ENCODE results near the gene RYR1. TPM values are rescaled to one million over a fixed set of nuclear protein-coding genes. Genes with fewer than 3 reads are reported as not detected.
"Not testable (repeated sequence)": the region's sequence is repeated elsewhere in the genome, so short reads cannot be mapped to it uniquely, and the experiment has no call there.

The RYR1 gene
- total RNA-seq, 1 donor from 2014 or later = 231 TPM

DNA sequence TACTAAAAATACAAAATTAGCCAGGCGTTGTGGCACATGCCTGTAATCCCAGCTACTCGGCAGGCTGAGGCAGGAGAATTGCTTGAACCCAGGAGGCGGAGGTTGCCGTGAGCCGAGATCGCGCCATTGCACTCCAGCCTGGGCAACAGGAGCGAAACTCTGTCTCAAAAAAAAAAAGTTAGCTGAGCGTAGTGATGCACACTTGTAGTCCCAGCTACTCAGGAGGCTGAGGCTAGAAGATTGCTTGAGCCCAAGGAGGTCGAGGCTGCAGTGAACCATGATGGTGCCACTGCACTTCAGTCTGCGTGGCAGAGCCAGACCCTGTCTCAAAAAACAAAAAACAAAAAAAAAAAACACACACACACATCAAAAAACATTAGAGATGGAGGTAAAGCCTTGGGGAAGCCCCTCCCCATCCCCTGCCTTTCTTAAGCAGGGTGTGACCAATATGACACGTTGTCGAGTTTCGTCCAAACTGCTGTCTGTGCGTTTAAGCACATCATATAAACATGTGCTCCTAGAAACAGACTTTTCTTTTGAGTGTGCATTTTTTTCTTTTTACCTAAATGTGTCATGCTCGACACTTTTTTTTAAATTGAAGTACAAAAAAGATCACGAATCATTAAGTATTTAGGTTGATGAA, 6.3 kb upstream of the RYR1 start:
- DNase-seq = not testable (repeated sequence)

GRCh38 chr19:38429055-38429810, 4.3 kb upstream of the RYR1 start:
- DNase-seq = no peak

- no peak for DNase-seq
Measured at GRCh38 chr19:38429811-38430156, 3.7 kb upstream of the RYR1 start.

DNA sequence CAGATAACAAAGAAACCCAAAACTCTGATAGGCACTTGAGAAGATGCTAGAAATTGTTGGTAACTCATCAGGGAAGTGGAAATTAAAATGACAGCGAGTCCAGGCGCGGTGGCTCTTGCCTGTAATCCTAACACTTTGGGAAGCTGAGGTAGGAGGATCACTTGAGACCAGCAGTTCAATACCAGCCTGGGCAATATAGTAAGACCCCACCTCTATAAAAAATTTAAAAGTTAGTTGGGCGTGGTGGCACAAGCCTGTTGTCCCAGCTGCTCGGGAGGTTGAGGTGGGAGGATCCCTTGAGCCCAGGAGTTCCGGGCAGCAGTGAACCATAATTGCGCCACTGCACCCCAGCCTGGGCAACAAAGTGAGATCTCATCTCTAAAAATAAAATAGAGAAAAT, 2.6 kb upstream of the RYR1 start:
- no peak for DNase-seq

DNA sequence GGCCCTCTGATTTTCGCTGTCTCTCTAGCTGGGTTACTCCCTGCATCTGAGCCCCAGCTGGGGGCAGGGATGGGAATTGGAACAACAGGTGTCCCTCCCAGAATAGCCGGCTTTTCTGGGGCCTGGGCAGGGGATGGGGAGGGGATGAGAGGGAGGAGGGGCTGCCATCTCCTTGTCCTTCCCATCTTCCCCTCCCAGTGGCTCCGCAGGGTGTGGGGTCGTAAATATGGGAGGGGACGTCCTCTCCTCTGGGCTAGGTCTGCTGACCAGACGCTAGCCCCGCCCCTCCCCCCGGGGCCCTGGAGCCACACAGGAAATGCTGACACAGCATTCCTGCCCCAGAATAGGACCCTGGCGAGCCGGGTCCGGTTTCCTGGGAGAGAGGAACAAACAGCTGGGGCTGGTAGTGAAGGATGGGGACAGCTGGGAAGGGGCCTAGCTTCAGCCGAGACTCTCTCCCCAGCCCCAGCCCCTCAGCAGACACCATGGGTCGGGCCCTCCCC, 1.1 kb downstream of the RYR1 start:
- peak; percentile 97 for DNase-seq

DNA sequence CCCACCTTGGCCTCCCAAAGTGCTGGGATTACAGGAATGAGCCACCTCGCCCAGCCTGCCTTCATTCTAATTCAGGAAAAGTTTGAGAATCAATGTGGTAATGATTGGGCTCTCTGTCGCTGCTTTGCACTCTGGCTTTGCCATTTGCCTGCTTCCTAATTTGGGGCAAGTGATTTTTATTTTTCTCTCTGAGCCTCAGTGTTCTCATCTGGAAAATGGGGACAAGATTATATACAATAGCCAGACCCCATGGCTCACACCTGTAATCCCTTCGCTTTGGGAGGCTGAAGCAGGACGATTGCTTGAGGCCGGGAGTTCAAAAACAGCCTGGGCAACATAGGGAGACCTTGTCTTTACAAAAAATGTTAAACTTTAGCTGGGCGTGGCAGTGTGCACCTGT, 3.8 kb downstream of the RYR1 start:
- DNase-seq = no peak

DNA sequence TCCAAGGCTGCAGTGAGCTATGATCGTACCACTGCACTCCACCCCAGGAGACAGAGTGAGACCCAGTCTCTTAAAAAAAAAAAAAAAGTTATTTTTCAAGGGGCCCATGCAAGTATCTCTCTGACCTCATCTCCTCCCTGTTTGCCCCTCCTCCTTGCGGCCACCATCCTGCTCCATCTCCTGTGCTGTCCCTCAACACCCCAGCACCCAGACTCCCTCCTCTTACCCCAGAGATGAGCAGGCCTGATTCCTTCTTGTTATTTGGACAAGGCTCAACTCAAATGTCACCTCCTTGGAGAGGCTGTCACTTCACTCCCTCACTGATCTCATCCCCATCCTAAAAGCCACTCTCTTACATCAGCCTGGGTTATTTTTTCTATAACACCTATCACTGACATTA, 4.4 kb downstream of the RYR1 start:
- no peak for DNase-seq

DNA sequence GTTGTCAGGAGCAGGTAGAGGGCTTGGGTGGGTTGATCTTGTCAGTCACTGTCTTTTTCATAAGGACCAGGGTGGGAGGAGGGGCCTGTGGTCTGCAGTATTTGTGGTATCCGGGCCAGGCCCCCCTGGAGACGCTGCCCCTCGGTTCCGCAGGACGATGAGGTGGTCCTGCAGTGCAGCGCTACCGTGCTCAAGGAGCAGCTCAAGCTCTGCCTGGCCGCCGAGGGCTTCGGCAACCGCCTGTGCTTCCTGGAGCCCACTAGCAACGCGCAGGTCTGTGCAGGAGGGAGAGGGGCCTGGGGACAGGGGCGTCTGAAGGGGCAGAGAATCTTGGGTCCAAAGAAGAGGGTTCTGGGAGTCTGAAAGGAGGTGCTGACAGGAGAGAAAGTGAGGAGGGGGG, 7.1 kb downstream of the RYR1 start:
- DNase-seq = no peak

DNA sequence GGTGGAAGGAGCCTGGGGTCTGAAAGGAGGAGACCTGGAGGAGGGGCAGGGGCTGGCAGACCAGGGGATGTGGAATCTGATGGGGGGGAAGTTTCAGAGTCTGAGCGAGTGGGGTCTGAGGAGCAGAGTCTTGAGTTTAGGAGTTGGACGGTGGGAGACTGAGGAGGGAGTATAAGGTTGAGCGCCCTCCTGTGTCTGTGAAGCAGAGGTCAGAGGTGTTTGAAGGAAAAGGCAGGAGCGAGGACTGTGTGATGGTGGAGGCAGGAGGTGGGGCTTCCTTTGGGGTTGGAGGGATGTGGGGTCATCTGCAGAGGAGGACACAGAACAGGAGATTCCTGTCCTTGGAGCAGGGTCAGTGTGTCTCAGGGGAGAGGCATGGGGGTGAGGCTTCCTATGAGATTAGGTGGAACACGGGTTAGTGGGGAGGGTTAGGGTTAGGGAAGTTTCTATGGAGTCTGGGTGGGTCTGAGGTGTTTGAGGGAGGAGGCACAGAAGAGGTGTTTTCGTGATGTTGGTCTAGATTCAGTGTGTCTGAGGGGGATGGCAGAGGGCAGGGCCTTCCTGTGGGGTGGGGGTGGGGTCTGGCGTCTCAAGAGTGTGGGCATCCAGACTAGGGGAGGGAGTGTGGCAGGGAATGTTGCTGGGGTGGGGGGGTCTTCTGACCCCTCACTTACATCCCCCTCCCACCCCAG, 8.3 kb downstream of the RYR1 start:
- DNase-seq = no peak

GRCh38 chr19:38442736-38443135, 9.2 kb downstream of the RYR1 start:
- no peak for DNase-seq

DNA sequence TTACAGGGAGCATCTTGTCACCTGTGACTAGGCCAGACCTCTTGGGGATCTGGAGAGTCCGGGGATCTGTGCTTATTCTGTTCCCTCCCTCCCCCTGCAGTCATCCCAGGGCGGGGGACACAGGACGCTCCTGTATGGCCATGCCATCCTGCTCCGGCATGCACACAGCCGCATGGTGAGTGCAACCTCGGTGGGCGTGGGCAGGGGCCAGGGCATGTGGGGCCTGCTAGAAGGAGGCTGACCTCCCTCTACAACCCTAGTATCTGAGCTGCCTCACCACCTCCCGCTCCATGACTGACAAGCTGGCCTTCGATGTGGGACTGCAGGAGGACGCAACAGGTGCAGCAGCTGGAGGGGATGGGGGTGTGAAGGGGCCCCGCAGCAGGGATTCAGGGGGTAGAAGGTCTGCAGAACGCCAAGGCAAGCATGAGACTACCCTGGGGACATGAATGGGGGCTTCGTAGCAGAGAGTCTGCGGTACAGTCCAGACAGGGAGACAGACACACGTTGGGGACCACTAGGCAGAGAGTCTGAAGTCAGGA, 10.0 kb downstream of the RYR1 start:
- DNase-seq = peak; percentile 18

DNA sequence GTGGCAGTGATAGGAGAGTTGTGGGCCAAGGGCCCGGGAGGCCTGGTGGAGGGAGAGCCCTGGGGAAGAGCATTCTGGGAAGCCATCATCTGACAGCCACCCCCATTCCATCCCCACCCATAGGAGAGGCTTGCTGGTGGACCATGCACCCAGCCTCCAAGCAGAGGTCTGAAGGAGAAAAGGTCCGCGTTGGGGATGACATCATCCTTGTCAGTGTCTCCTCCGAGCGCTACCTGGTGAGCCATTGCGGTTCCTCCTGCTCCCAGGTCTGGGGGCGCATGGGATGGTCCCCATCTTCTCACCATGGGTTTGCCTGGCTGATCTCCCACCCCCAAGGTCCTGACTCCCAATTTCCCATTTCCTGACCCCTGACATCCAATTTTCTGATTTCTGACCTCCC, 10.5 kb downstream of the RYR1 start:
- no peak for DNase-seq

DNA sequence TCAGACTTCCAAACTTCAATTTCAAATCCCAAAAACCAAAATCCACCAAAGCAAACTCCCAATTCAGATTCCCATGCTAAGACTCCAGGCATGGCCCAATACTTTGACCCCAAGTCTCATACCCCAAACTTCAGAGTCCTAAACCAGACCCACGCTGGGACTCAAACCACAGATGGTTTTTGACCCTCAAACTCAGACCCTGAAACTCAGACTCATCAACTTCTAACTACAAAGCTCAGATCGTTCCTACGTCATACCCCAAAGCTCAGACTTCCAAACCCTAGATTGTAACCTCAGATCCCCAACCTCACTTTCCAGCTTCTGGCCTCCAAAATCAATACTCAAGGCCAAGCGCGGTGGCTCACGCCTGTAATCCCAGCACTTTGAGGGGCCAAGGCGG, 11.9 kb downstream of the RYR1 start:
- no peak for DNase-seq

GRCh38 chr19:38448225-38448624, 14.7 kb downstream of the RYR1 start:
- DNase-seq = no peak

GRCh38 chr19:38449518-38449917, 16.0 kb downstream of the RYR1 start:
- DNase-seq = no peak

- no peak for DNase-seq
Measured at GRCh38 chr19:38451036-38451435, 17.5 kb downstream of the RYR1 start.

DNA sequence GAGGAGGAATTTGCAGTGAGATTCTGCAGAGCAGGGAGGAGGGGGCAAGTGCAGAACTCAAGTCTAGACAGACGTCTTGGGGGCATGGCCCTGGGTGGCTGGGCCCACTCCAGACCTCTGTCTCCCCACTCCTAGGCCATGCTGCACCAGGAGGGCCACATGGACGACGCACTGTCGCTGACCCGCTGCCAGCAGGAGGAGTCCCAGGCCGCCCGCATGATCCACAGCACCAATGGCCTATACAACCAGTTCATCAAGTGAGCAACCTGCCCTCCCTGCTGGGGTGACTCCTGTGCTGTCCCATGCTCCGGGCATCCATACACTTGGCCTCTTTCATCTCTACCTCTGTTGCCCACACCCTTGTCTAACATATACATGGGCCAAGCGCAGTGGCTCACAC, 18.1 kb downstream of the RYR1 start:
- no peak for DNase-seq

DNA sequence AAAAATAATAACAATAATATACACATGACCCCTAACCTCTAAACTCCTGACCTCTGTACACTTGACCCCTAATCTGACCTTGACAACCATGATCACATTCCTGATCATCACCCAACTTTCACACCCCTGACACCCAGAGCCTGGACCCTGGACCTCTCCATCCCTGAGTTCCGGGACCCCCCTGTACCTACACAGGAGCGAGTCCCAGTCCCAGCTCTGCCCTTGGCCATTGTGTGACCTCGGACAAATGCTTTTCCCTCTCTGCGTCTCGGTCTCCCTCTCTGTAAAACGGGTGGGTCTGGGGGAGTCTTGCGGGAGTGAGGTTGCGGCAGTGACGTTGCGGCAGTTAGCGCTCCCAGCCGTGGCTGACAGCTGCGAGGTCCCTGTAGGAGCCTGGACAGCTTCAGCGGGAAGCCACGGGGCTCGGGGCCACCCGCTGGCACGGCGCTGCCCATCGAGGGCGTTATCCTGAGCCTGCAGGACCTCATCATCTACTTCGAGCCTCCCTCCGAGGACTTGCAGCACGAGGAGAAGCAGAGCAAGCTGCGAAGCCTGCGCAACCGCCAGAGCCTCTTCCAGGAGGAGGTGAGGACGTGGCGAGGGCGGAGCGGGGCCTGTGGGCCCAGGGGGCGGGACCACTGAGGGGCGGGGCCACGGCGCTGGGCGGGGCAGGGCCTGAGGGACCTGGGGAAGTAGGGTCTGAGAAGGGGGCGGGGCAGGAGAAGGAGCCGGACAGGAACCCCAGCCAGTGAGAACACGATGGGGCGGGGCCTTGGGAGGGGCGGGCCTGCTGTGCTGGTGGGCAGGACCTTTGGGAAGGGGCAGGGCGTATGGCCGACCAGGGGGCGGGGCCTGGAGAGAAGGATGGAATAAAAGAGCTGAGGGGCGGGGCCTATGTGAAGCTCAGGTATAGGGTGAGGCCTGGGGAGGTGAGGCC, 19.2 kb downstream of the RYR1 start:
- DNase-seq = peak; percentile 19

DNA sequence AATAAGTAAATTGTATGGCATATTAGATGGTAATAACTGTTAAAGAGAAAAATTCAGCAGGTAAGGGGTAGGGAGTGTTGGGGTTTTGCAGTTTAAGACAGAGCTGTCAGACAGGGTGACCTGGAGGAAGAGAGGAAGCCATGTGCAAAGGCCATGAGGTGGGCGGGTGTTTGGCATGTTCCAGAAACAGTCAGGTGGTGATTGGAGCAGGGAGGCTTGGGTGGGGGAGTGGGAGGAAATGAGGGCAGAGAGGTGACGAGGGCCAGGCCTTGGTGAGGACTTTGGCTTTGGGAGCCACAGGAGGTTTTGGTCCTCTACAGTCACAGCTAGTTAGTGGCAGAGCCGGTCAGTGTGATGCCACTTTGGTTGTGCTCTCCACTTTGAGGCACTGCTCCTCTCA, 20.1 kb downstream of the RYR1 start:
- DNase-seq = no peak

GRCh38 chr19:38455031-38455430, 21.5 kb downstream of the RYR1 start:
- DNase-seq = peak; percentile 67

DNA sequence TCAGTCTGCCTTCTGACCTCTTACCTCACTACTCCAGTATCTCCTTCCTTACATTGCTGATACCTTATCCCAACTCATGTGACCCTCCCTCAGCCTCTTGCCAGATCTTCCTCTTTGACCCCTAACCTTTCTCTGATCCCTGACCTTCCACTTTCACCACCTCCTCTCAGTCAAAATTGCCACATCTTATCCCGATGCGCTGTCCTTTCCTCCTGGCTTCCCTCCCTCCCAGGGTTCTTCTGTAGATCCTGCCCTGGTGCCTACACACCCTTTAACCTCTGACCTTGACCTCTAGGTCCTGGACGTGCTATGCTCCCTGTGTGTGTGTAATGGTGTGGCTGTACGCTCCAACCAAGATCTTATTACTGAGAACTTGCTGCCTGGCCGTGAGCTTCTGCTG, 23.7 kb downstream of the RYR1 start:
- DNase-seq = no peak
